Neutrophil (primary cell): Measurements from ENCODE around the gene FHAD1.

Source experiments
- H3K27ac ChIP-seq: fragments of 200-600 bp; sonication (generic); 2 replicates; pipeline ENCODE4 v1.5.1; 2016; ENCODE audit warnings: mild to moderate bottlenecking, moderate library complexity
- H3K27me3 ChIP-seq: fragments of 200-600 bp; sonication (generic); 2 replicates; pipeline ENCODE4 v1.6.0; 2016; ENCODE audit warnings: mild to moderate bottlenecking
- H3K36me3 ChIP-seq: fragments of 200-600 bp; sonication (generic); 2 replicates; pipeline ENCODE4 v1.5.1; 2017
- H3K4me1 ChIP-seq, 2 experiments: fragments of 200-600 bp in 1 of 2; sonication (generic) in 1 of 2; 1 replicate in 1 of 2; 2 replicates in 1 of 2; pipeline versions ENCODE4 v1.5.1 to v1.6.1; 2013 to 2016; ENCODE audit warnings: low read depth in 1 of 2, low read length in 1 of 2, mild to moderate bottlenecking in 1 of 2, moderate library complexity in 1 of 2; ENCODE audit not compliant: control insufficient read depth in 1 of 2, insufficient read depth in 1 of 2
- H3K4me3 ChIP-seq, 2 experiments: fragments of 200-600 bp in 1 of 2; sonication (generic) in 1 of 2; 1 replicate in 1 of 2; 2 replicates in 1 of 2; pipeline ENCODE4 v1.5.1; 2013 to 2016; ENCODE audit warnings: low read depth in 1 of 2, low read length in 1 of 2, mild to moderate bottlenecking in 1 of 2, moderate library complexity in 1 of 2
- H3K9me3 ChIP-seq: fragments of 200-600 bp; sonication (generic); 2 replicates; pipeline ENCODE4 v1.5.1; 2016
- CTCF ChIP-seq: fragments of 200-600 bp; sonication (generic); IDR thresholded peaks from 2 replicates; pipeline ENCODE4 v1.5.1; 2016; ENCODE audit warnings: antibody characterized with exemption

Gene FHAD1

GRCh38 chr1:15280416-15280815 lies 33.4 kb downstream of the FHAD1 start:
- Histone ChIP-seq H3K36me3 (no peaks in the 10 kb centered on the region), H3K4me1 (no peaks in the 10 kb centered on the region), H3K27me3 (no peaks in the 10 kb centered on the region), H3K9me3 (no peaks in the 10 kb centered on the region), H3K27ac (no peak overlapping the region), H3K4me3 (no peak overlapping the region)
- TF ChIP-seq CTCF, result no peak

- Histone ChIP-seq H3K9me3 (no peaks in the 10 kb centered on the region), H3K4me3 (no peak overlapping the region), H3K27me3 (no peaks in the 10 kb centered on the region), H3K27ac (no peak overlapping the region), H3K36me3 (no peaks in the 10 kb centered on the region), H3K4me1 (no peaks in the 10 kb centered on the region)
- TF ChIP-seq CTCF, result no peak
Observed at GRCh38 chr1:15282038-15282437, 35.0 kb downstream of the FHAD1 start.

- no peaks in the 10 kb centered on the region for H3K36me3 ChIP-seq
- H3K4me1 ChIP-seq, result no peaks in the 10 kb centered on the region
- H3K27ac ChIP-seq, result no peak overlapping the region
- TF ChIP-seq CTCF, result no peak
- H3K27me3 ChIP-seq, result no peaks in the 10 kb centered on the region
- H3K9me3 ChIP-seq, result no peaks in the 10 kb centered on the region
- no peak overlapping the region for H3K4me3 ChIP-seq
Observed at GRCh38 chr1:15282810-15283474, 35.9 kb downstream of the FHAD1 start.

GRCh38 chr1:15283526-15283925 lies 36.5 kb downstream of the FHAD1 start:
- Histone ChIP-seq H3K9me3 (no peaks in the 10 kb centered on the region), H3K36me3 (no peaks in the 10 kb centered on the region), H3K27me3 (no peaks in the 10 kb centered on the region), H3K27ac (no peak overlapping the region), H3K4me1 (no peaks in the 10 kb centered on the region), H3K4me3 (no peak overlapping the region)
- TF ChIP-seq CTCF, result no peak

GRCh38 chr1:15286452-15286851 lies 39.4 kb downstream of the FHAD1 start:
- H3K4me3 ChIP-seq, result no peak overlapping the region

More at GRCh38 chr1:15286452-15286851, 39.4 kb downstream of the FHAD1 start:
- Histone ChIP-seq H3K9me3 (no peaks in the 10 kb centered on the region), H3K36me3 (no peaks in the 10 kb centered on the region), H3K27me3 (no peaks in the 10 kb centered on the region), H3K27ac (no peak overlapping the region), H3K4me1 (no peaks in the 10 kb centered on the region)
- TF ChIP-seq CTCF, result no peak
